AG09309 (cell line): Measurements from ENCODE around the gene HOXC6.

Experiments
- DNase-seq: peaks from one replicate; pipeline ENCODE4 v3.0.0-alpha.2; 2010; ENCODE audit warnings: low read depth
- H3K4me3 ChIP-seq: 2 replicates; pipeline ENCODE4 v1.5.1; 2011; ENCODE audit warnings: mild to moderate bottlenecking, low read depth, low read length, moderate library complexity; ENCODE audit not compliant: control insufficient read depth
- TF ChIP-seq, protein P1 (sequence below): IDR thresholded peaks from 2 replicates; pipeline ENCODE4 v1.5.1; 2011; ENCODE audit warnings: mild to moderate bottlenecking, low read depth, low read length, inconsistent platforms; ENCODE audit not compliant: insufficient read depth, control insufficient read depth; ENCODE audit errors: missing control alignments

Gene HOXC6

DNA sequence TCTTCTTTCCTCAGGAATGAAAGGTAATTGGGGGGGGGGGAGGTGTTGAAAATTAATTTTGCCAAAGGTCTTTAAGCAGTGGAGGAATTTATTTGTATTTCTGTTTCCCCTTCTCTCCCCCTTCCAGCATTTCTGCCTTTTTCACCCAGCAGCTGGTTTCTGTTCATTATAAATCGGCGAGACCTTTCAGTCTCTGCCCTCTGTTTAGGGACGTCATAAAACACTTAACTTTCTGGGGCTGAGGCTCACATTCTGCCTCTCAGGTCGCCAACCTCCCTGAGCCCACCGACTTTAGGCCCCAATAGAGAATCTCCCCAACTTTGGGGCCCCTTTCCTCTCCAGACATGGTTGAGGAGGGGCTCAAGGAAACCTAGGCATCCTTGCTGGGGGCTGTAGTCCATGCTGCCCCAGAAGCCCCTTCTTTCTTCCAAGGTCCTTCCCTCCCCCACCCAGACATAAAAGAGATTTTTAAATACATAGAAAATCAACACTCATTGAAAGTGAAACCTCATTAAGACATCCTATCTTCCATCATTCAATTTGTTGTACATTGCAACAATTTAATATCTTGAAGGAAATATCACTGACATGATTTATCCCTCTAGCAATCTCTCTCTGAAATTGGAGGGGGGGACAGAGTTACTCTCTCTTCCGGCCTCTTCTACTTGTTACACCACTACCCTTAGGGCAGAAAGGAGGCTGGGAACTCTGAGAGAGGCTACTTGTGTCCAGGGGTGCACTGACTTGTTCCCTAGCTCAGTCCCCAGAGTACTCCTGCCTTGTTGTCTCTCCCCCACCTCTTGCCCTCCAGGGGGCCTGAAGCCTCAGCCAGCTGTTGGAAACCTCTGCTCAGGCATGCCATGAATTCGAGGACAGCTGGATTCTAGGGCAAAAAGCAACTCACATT lies 2.5 kb upstream of the HOXC6 start:
- TF ChIP-seq, protein P1, sequence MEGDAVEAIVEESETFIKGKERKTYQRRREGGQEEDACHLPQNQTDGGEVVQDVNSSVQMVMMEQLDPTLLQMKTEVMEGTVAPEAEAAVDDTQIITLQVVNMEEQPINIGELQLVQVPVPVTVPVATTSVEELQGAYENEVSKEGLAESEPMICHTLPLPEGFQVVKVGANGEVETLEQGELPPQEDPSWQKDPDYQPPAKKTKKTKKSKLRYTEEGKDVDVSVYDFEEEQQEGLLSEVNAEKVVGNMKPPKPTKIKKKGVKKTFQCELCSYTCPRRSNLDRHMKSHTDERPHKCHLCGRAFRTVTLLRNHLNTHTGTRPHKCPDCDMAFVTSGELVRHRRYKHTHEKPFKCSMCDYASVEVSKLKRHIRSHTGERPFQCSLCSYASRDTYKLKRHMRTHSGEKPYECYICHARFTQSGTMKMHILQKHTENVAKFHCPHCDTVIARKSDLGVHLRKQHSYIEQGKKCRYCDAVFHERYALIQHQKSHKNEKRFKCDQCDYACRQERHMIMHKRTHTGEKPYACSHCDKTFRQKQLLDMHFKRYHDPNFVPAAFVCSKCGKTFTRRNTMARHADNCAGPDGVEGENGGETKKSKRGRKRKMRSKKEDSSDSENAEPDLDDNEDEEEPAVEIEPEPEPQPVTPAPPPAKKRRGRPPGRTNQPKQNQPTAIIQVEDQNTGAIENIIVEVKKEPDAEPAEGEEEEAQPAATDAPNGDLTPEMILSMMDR: no peak
- H3K4me3 ChIP-seq: no peak overlapping the region
- DNase-seq: no peak

DNA sequence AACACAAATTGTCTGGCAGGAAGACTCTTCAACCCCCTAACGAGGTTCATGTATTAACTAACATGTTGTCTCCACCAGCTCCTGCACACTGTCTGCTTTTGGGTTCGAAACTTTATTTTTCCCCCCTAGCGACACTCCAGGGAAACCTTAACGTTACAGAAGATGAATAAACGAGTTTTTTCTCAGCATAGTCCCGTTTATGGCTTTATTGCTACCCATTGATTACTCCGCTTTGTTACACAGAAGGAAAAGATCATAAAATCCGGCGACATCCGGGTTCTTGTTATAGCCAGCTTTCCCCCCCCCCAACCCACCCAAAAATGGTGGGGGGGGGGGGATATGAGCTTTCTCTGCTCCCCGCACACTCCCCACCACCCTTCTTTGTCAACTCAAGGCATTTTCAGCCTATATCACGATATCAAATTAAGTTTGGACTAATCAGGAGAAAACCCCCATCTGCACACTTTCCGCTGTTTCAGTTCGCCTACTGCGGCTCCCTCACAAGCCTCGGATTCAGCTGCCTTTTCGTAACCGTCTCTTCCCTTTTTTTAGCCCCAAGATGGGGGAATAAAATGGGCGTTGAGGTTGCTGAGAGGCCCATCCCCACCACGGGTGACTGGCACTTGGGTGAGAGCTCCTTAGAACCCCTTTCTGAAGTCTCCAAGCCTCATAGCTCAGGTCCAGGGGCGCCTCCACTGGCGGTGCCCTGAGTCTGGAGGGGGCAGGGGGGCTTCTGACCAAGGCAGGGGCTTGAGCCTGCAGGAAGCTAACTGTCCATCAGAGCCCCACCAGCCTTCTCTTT lies 1.4 kb upstream of the HOXC6 start:
- no peak for DNase-seq
- TF ChIP-seq, protein P1: no peak
- no peak overlapping the region for H3K4me3 ChIP-seq

DNA sequence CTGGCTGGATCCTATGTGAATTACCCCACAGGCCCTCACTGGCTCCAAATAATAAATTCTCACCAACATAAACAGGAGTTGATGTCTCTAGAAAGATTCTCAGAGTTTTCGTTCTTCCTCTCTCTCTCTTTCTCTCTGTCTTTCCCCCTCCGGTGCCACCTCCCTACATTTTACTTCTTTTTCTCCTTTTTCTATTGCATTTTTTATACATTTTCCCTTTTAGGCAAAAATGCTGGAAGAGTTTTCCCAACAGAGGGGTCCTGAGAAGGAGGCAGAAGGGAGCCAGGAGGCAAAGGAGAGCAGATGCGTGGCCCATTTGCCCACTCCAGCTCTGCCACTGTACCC lies 826 bp upstream of the HOXC6 start:
- no peak overlapping the region for H3K4me3 ChIP-seq
- TF ChIP-seq, protein P1: no peak
- DNase-seq: no peak

DNA sequence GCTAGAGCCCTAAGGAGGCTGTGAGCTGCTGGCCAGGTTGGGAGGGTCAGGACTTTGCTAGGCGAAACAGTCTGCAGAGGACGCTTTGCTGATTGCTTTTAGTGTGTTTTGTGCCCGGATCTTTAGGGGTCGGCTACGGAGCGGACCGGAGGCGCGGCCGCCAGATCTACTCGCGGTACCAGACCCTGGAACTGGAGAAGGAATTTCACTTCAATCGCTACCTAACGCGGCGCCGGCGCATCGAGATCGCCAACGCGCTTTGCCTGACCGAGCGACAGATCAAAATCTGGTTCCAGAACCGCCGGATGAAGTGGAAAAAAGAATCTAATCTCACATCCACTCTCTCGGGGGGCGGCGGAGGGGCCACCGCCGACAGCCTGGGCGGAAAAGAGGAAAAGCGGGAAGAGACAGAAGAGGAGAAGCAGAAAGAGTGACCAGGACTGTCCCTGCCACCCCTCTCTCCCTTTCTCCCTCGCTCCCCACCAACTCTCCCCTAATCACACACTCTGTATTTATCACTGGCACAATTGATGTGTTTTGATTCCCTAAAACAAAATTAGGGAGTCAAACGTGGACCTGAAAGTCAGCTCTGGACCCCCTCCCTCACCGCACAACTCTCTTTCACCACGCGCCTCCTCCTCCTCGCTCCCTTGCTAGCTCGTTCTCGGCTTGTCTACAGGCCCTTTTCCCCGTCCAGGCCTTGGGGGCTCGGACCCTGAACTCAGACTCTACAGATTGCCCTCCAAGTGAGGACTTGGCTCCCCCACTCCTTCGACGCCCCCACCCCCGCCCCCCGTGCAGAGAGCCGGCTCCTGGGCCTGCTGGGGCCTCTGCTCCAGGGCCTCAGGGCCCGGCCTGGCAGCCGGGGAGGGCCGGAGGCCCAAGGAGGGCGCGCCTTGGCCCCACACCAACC lies 1.5 kb downstream of the HOXC6 start:
- H3K4me3 ChIP-seq: no peak overlapping the region
- TF ChIP-seq, protein P1: no peak
- no peak for DNase-seq

DNA sequence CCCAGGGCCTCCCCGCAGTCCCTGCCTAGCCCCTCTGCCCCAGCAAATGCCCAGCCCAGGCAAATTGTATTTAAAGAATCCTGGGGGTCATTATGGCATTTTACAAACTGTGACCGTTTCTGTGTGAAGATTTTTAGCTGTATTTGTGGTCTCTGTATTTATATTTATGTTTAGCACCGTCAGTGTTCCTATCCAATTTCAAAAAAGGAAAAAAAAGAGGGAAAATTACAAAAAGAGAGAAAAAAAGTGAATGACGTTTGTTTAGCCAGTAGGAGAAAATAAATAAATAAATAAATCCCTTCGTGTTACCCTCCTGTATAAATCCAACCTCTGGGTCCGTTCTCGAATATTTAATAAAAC lies 2.2 kb downstream of the HOXC6 start:
- DNase-seq: no peak
- TF ChIP-seq, protein P1: no peak
- no peak overlapping the region for H3K4me3 ChIP-seq

DNA sequence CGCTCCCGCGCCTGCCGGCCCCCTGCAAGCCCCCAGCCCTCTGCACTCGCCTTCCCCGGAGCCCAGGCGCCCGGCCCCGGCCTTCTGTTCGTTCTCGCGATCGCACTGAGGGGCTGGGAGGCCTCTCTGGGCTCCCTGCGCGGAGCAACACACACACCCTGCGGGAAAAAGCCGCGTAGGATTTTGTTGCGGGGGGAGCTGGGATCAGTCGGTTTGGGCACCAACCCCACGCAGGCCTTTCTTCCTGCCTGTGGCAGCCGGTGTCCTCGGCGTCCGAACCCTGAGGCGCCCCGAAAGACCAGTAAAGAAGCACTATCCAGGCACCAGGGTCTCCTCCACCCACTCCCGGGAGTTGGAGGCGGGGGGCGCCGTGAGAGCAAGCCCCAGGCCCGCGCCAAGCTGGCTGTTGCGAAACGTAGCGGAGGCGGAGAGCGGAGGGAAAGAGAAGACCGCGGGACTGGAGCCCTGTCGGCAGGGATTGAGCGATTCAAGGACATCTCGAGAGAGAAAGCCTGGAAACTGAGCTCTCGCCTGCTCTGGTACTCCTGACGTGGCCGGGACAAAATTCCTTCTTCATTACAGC lies 2.7 kb downstream of the HOXC6 start:
- DNase-seq: no peak
- no peak overlapping the region; the same call in 1 of the 2 replicates for H3K4me3 ChIP-seq
- TF ChIP-seq, protein P1: no peak
